Fibroblast of mammary gland (primary cell): Measurements from ENCODE around the gene IGLL5.
"Not testable (repeated sequence)": the region's sequence is repeated elsewhere in the genome, so short reads cannot be mapped to it uniquely, and the experiment has no call there.

Experiments used
- DNase-seq: peaks from one replicate; pipeline ENCODE4 v3.0.0-alpha.2; 2010; ENCODE audit warnings: low read depth
- H3K4me3 ChIP-seq: 2 replicates; pipeline ENCODE4 v1.5.1; 2011; ENCODE audit warnings: low read depth, mild to moderate bottlenecking, low read length, moderate library complexity; ENCODE audit not compliant: control insufficient read depth
- CTCF ChIP-seq: conservative IDR thresholded peaks from 2 replicates; pipeline ENCODE4 v1.5.1; 2011; ENCODE audit warnings: low read depth, low read length, inconsistent platforms; ENCODE audit not compliant: control insufficient read depth, insufficient read depth

The IGLL5 gene

GRCh38 chr22:22897947-22898346, 10.3 kb downstream of the IGLL5 start:
- H3K4me3 ChIP-seq: no peak overlapping the region
- DNase-seq: no peak
- TF ChIP-seq CTCF: no peak

GRCh38 chr22:22898411-22898950, 10.9 kb downstream of the IGLL5 start:
- DNase-seq, H3K4me3 ChIP-seq: not testable (repeated sequence)

- not testable (repeated sequence) for H3K4me3 ChIP-seq, DNase-seq
Observed at GRCh38 chr22:22899342-22900080, 11.9 kb downstream of the IGLL5 start.

GRCh38 chr22:22900527-22901205, 13.1 kb downstream of the IGLL5 start:
- not testable (repeated sequence) for DNase-seq

GRCh38 chr22:22901578-22902218, 14.1 kb downstream of the IGLL5 start:
- no peak overlapping the region for H3K4me3 ChIP-seq
- no peak for DNase-seq
- TF ChIP-seq CTCF: no peak

More at GRCh38 chr22:22900527-22901205, 13.1 kb downstream of the IGLL5 start:
- H3K4me3 ChIP-seq: not testable (repeated sequence)

- no peak for DNase-seq
- TF ChIP-seq CTCF: no peak
- H3K4me3 ChIP-seq: no peak overlapping the region
Observed at GRCh38 chr22:22902247-22903001, 14.8 kb downstream of the IGLL5 start.

GRCh38 chr22:22903355-22903777, 15.8 kb downstream of the IGLL5 start:
- no peak overlapping the region for H3K4me3 ChIP-seq
- DNase-seq: no peak
- TF ChIP-seq CTCF: no peak

- DNase-seq, H3K4me3 ChIP-seq: not testable (repeated sequence)
Observed at GRCh38 chr22:22903781-22904192, 16.2 kb downstream of the IGLL5 start.

- DNase-seq, H3K4me3 ChIP-seq: not testable (repeated sequence)
Observed at GRCh38 chr22:22904736-22905135, 17.1 kb downstream of the IGLL5 start.

- not testable (repeated sequence) for DNase-seq, H3K4me3 ChIP-seq
Observed at GRCh38 chr22:22906391-22906790, 18.8 kb downstream of the IGLL5 start.
